ENCODE data around the gene THAP5.

GRCh38 chr7:108561047-108561619 is 8.4 kb downstream of the THAP5 start:
- no peak for TF ChIP-seq CTCF (IDR thresholded peaks at IDR 0.05; ENCODE audit: low read length)
- TF ChIP-seq EZH2 (optimal IDR thresholded peaks at IDR 0.05; ENCODE audit: low read depth, low read length) = no peak
- no peak for TF ChIP-seq EZH2phosphoT487 (IDR thresholded peaks at IDR 0.05; ENCODE audit: low read length)

All from MM.1S (cell line).